Activated CD4-positive, alpha-beta T cell treated with anti-CD3 and anti-CD28 coated beads for 48 hours (primary cell): ENCODE data around the gene GSS.
"Not testable (repeated sequence)": the region's sequence is repeated elsewhere in the genome, so short reads cannot be mapped to it uniquely, and the experiment has no call there.

Experiments
- DNase-seq: peaks from one replicate; pipeline ENCODE4 v3.0.0-alpha.2; 2020

The GSS gene

DNA sequence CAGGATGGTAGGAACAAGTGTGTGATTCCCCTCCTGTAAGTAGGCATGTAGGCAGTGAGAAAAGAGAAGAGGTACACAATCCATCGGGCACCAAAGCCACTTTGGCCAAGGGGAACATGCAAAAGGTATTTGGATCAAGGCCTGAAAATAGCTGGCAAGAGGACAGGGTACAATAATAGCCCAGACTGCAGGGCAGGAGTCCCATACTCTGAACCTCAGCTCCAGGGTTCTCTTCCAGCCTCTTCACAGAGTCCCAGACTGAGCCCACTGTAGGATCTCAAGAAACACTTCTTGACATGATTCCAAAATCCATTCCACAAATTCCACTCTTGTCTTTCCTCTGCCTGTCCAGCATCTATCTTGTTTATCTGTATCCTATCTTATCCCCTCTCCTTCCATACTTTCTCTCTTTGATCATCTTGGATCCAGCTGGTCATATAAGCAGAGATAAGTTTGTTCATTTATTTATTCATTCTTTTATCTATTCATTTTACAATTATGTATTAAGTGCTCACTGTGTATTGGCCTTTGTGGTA lies 59.5 kb downstream of the GSS start:
- no peak for DNase-seq

DNA sequence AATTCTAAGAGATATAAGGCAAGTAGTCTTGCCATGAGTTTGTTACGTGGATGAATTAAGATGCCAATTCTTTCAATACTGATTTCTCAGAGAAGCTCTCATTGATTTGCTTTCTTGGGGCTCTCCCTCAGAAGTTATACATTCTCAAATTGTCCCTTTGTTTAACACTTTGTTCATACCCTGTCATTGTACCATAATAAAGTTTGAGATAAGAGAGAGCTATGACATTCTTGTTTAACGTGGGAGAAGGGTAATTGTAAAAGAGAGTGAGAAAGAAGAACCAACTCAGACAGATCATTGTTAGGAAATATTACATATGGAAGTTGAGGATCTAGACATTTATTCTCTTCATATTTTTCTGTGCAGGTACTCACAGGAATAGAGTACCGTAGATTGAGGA lies 60.1 kb downstream of the GSS start:
- no peak for DNase-seq

DNA sequence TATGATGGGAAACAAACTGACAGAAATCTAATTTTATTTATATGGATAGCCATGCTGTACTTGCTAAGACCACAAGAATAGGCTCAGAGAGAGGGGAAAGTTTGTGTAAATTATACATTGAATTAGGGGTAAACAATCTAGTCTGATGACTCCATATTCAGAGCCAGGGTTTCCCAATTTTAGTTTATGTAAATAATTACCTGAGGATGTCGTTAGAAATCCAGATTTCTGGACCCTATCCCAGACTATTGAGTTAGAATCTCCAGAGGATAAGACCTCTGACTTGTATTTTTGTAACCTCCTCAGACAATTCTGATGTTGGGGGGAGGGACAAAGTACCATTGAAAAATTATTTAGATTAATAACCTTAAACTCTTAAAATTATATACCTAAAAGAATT lies 60.9 kb downstream of the GSS start:
- DNase-seq: no peak

GRCh38 chr20:34892671-34893070 lies 62.9 kb downstream of the GSS start:
- no peak for DNase-seq

DNA sequence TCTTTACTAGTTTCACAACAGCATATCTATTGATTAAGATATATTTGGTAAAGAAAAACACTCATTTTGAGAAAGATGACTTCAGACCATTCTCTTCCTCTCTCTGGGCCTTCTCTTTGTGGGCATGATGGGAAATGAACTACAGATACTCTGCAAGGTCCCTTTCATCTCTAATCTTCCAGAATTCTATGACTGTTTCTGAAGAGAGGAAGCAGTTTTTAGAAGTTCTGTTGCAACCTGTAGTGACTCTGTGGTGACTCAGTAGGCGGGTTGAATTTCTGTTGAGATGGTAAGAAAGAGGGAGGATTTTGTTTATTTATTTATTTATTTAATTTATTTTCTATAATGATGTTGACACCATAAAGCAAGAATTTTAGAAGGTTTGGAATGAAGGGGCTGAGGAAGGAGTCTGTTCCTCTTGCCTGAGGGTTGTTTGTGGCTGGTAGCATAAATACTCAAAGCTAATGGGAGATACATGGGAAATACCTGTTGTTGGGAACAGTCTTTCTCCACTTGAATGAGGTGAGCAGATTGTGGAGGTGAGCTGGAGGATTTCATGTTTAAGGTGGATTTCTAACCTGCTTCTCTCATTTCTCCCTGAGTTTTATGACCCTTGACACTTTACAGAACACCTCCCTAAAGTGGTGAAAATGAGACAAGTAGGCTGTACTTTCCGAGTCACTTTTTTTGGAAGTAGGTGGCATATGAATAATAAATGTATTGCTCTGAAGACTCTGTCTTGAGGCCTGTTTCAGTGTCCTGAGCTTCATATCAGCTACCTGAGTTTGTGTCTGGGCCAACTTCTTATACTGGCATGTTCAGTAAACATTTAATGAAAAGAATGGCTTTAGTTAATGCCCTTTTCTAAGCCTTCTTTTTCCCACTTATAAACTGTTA lies 64.2 kb downstream of the GSS start:
- peak; percentile 61 for DNase-seq

- no peak for DNase-seq
These were observed 67.1 kb downstream of the GSS start for GRCh38 chr20:34888468-34888867.

GRCh38 chr20:34887023-34887422 lies 68.6 kb downstream of the GSS start:
- no peak for DNase-seq

- DNase-seq: no peak
These were observed 69.5 kb downstream of the GSS start for GRCh38 chr20:34886122-34886521.

GRCh38 chr20:34884260-34884659 lies 71.3 kb downstream of the GSS start:
- no peak for DNase-seq

GRCh38 chr20:34883809-34884208 lies 71.8 kb downstream of the GSS start:
- no peak for DNase-seq

DNA sequence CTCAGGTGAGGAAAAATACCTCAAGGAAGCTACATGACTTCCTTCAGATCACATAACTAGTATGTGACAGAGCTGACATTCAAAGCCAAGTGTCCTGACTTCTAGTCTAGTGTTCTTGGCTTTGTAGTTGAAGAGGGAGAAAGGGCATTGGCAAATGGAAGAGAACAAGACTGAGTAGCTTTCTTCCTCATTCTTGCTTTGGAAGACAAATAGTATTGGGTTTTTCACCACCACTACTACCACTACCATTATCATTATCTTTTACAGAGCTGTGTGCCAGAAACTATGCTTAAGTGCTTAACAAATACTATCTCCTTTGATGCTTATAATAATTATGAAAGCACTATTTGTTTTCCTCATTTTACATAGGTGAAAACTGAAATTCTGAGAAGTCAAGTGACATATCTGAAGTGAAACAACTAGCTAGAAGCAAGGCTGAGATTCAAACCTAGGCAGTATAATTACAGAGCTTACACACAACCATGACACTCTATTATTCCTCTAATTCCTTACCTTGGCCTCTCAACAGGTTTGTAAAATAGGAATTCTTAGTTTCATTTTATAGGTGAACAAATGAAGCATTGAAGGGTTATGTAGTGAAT lies 72.4 kb downstream of the GSS start:
- no peak for DNase-seq

DNA sequence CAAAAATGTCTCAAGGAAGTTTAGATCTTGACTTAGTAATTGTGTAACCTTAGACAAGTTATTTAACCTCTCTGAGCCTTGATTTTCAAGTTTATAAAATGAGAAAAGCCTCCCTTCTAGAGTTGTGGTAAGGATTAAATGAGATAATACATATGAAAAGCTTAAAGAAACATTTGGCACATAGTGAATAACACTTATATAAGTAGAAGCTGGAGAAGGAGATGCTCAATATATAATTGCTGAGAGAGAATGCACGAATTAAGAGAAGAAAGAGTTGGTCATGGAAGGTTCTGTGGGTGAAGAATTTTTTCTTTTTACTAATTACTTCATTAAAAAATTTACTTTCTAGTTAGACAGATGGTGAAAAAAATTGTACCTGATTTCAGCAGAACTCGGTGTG lies 73.9 kb downstream of the GSS start:
- DNase-seq: no peak

- DNase-seq: not testable (repeated sequence)
These were observed 74.6 kb downstream of the GSS start for GRCh38 chr20:34880971-34881370.

DNA sequence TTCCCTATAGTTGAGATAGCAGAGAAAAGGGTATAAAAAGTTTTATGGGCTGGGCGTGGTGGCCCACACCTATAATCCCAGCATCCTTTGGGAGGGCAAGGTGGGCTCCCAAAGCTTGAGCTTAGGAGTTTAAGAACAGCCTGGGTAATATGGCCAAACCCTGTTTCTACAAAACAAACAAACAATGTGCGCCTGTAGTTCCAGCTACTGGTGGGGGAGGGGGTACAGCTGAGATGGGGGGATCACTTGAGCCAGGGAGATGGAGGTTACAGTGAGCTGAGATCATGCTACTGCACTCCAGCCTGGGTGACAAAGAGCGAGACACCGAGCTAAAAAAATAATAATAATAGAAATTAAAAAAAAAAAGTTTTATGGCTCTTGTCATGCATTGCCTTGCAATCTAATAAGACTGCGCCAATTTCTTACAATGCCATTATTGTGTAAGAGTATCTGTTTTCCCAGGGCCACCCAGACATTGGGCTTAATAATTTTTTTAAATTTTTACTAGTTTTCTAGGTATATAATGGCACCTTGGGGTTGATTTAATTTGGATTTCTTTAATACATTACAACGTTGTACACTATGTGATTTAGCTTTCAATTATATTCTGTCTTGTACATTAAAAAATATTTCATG lies 75.3 kb downstream of the GSS start:
- no peak for DNase-seq
